Measurements from ENCODE around the gene ZNF784. TPM values are rescaled to one million over a fixed set of nuclear protein-coding genes. Genes with fewer than 3 reads are reported as not detected.

The ZNF784 gene
- total and polyA plus RNA-seq, 4 donors = 0.79 to 6.0 (median 3.8) TPM

GRCh38 chr19:55672418-55672817, 48.1 kb upstream of the ZNF784 start:
- Histone ChIP-seq H3K4me1 (ENCODE audit: control insufficient read depth in 4 of 4, insufficient read depth in 4 of 4, low read length in 3 of 4) (peaks cover 4 to 41% (median 30%) of the 10 kb centered on the region in 4 donors), H3K9me3 (ENCODE audit: control insufficient read depth in 4 of 4, low read length in 3 of 4) (no peaks in the 10 kb centered on the region), H3K27me3 (ENCODE audit: control insufficient read depth in 4 of 4, insufficient read depth in 4 of 4, low read length in 3 of 4) (no peaks in the 10 kb centered on the region), H3K4me3 (ENCODE audit: low read depth in 1 of 3, low read length in 3 of 3) (no peak overlapping the region), H3K9ac (ENCODE audit: low read depth in 1 of 2, low read length in 2 of 2) (no peak overlapping the region), H3K27ac (ENCODE audit: low read depth in 1 of 2, low read length in 2 of 2) (no peak overlapping the region), H3K36me3 (ENCODE audit: control insufficient read depth in 4 of 4, insufficient read depth in 3 of 4, low read depth in 1 of 4, low read length in 3 of 4) (peaks cover 11 to 39% (median 27%) of the 10 kb centered on the region in 4 donors)
- DNase-seq (ENCODE audit: low spot score) = no peak
- TF ChIP-seq CTCF (IDR thresholded peaks at IDR 0.05; ENCODE audit: low read depth, low read length, missing input control) = no peak
- TF ChIP-seq YY1 (IDR thresholded peaks at IDR 0.05) = no peak
- TF ChIP-seq ZBTB33 (IDR thresholded peaks at IDR 0.05) = no peak
- no peak for TF ChIP-seq TAF1 (conservative IDR thresholded peaks at IDR 0.05)
- TF ChIP-seq EGR1 (IDR thresholded peaks at IDR 0.05; ENCODE audit: low read depth in 2 of 2) = no peak
- no peak for TF ChIP-seq FOXA2 (IDR thresholded peaks at IDR 0.05)
- TF ChIP-seq RAD21 (IDR thresholded peaks at IDR 0.05) = no peak
- no peak for TF ChIP-seq NR2F2 (IDR thresholded peaks at IDR 0.05)
- TF ChIP-seq REST (IDR thresholded peaks at IDR 0.05) = no peak
- TF ChIP-seq GABPA (IDR thresholded peaks at IDR 0.05 in 1 of 2, conservative IDR thresholded peaks at IDR 0.05 in 1 of 2) = no peak
- TF ChIP-seq RXRA (IDR thresholded peaks at IDR 0.05) = no peak
- TF ChIP-seq SP1 (IDR thresholded peaks at IDR 0.05) = no peak
- TF ChIP-seq MAX (IDR thresholded peaks at IDR 0.05) = no peak
- no peak for TF ChIP-seq HNF4A (conservative IDR thresholded peaks at IDR 0.05)
- no peak for TF ChIP-seq FOXA1 (IDR thresholded peaks at IDR 0.05)
- no peak for TF ChIP-seq ATF3 (IDR thresholded peaks at IDR 0.05)
- TF ChIP-seq JUND (IDR thresholded peaks at IDR 0.05) = no peak
- no peak for TF ChIP-seq HNF4G (IDR thresholded peaks at IDR 0.05)
- 91% methylated on average over 5 of the region's 5 CpGs for WGBS
